Panc1 (cell line): ENCODE measurements around the gene AFG1L. TPM values are rescaled to one million over a fixed set of nuclear protein-coding genes. Genes with fewer than 3 reads are reported as not detected.

Experiments used
- ATAC-seq: fragments of 200-7000 bp; cut with Tn5 transposase; 2 replicates; pipeline ENCODE4 v1.9.1; 2020; ENCODE audit warnings: mild to moderate bottlenecking, moderate library complexity
- BruUV-seq: library from RNA; stranded (reverse); fragments of 400-500 nt; replicated peaks from 2 replicates; lab custom pipeline; 2021; lab: Mats Ljungman, UMichigan
- CTCF ChIA-PET: fragments of 300-600 bp; sonication (Branson Sonifier 250); formaldehyde crosslinking; loops from one replicate; lab custom pipeline; 2022; ENCODE audit warnings: antibody characterized with exemption; lab: Charles Lee
- POLR2A ChIA-PET: fragments of 300-600 bp; sonication (Branson Sonifier 250); formaldehyde crosslinking; loops from one replicate; lab custom pipeline; 2022; ENCODE audit warnings: antibody characterized with exemption; lab: Charles Lee
- DNase-seq: peaks from one replicate; pipeline ENCODE4 v3.0.0-alpha.2; 2010; ENCODE audit warnings: low read depth, low spot score
- H3K27ac ChIP-seq: 2 replicates; pipeline ENCODE4 v1.5.1; 2011; ENCODE audit warnings: mild to moderate bottlenecking, low read length, inconsistent platforms
- H3K27me3 ChIP-seq: fragments of 200-500 bp; sonication (Bioruptor generic); 2 replicates; pipeline ENCODE4 v1.6.0; 2014; ENCODE audit warnings: low read length, inconsistent platforms; ENCODE audit not compliant: control insufficient read depth, insufficient read depth
- H3K36me3 ChIP-seq: fragments of 200-500 bp; sonication (Bioruptor generic); 2 replicates; pipeline ENCODE4 v1.5.1; 2014; ENCODE audit warnings: inconsistent platforms, mild to moderate bottlenecking, low read length, moderate library complexity; ENCODE audit not compliant: control insufficient read depth, insufficient read depth
- H3K4me1 ChIP-seq: 2 replicates; pipeline ENCODE4 v1.5.1; 2011; ENCODE audit warnings: inconsistent platforms, mild to moderate bottlenecking, low read length, moderate library complexity; ENCODE audit not compliant: control insufficient read depth, insufficient read depth
- H3K4me3 ChIP-seq, 2 experiments: 2 replicates each; pipeline ENCODE4 v1.5.1; 2011 to 2012; ENCODE audit warnings: low read depth in 2 of 2, low read length in 2 of 2, mild to moderate bottlenecking in 2 of 2, inconsistent platforms in 1 of 2, moderate library complexity in 1 of 2
- H3K9me3 ChIP-seq: fragments of 200-500 bp; sonication (Bioruptor generic); 2 replicates; pipeline ENCODE4 v1.5.1; 2014; ENCODE audit warnings: low read depth, mild to moderate bottlenecking, inconsistent platforms, low read length, moderate library complexity; ENCODE audit not compliant: control insufficient read depth, insufficient read depth
- POLR2AphosphoS5 ChIP-seq: IDR thresholded peaks from 2 replicates; pipeline ENCODE4 v1.6.1; 2012; ENCODE audit warnings: mild to moderate bottlenecking, low read depth, low read length, moderate library complexity
- SIN3A ChIP-seq: IDR thresholded peaks from 2 replicates; pipeline ENCODE4 v1.6.1; 2012; ENCODE audit warnings: low read depth, mild to moderate bottlenecking, low read length, moderate library complexity, borderline replicate concordance; ENCODE audit not compliant: insufficient read depth
- TCF7L2 ChIP-seq: IDR thresholded peaks from 2 replicates; pipeline ENCODE4 v1.6.1; 2011; ENCODE audit warnings: mild to moderate bottlenecking, low read depth, low read length, inconsistent platforms
- in situ Hi-C: cut with HindIII; loops from 2 replicates; pipeline ENCODE4 v1.10.0; 2016; ENCODE audit warnings: low sequenced_read_pairs, low pct_unique_long_range_greater_than_20kb
- intact Hi-C: fragments of 100-400 bp; cut with micrococcal nuclease; formaldehyde crosslinking; loops from one replicate; pipeline ENCODE4 v1.10.0; 2022; ENCODE audit not compliant: unreplicated experiment
- total RNA-seq: library from RNA; stranded (reverse); gene quantifications from one replicate; pipeline ENCODE4 v1.2.1, GENCODE V29; 2021; ENCODE audit not compliant: unreplicated experiment
- TF ChIP-seq, protein P1 (sequence below), 2 experiments: IDR thresholded peaks; 2 replicates each; pipeline ENCODE4 v1.6.1; 2011 to 2012; ENCODE audit warnings: low read depth in 2 of 2, control low read depth in 1 of 2, low read length in 1 of 2, mild to moderate bottlenecking in 1 of 2, moderate library complexity in 1 of 2; ENCODE audit not compliant: insufficient read depth in 1 of 2
- TF ChIP-seq, protein P2 (sequence below): fragments of 450-650 bp; IDR thresholded peaks from 2 replicates; pipeline ENCODE4 v1.5.1; 2017; ENCODE audit warnings: mild to moderate bottlenecking

Gene AFG1L
- total RNA-seq, 1 experiment from 2014 or later = 12.4 TPM

DNA sequence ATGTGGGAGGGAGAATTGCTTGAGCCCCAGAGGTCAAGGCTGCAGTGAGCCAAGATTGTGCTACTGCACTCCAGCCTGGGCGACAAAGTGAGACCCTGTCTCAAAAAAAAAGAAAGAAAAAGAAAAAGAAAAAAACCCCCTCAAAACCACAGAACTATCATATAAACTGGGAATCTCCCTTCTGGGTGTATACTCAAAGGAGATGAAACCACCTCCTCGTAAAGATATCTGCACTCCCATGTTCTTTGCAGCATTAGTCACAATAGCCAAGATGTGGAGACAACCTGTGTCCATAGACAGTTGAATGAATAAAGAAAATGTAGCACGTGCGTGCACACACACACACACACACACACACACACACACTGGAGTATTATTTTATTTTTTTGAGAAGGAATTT lies 8.5 kb upstream of the AFG1L start:
- TF ChIP-seq SIN3A = no peak
- TF ChIP-seq, protein P1, sequence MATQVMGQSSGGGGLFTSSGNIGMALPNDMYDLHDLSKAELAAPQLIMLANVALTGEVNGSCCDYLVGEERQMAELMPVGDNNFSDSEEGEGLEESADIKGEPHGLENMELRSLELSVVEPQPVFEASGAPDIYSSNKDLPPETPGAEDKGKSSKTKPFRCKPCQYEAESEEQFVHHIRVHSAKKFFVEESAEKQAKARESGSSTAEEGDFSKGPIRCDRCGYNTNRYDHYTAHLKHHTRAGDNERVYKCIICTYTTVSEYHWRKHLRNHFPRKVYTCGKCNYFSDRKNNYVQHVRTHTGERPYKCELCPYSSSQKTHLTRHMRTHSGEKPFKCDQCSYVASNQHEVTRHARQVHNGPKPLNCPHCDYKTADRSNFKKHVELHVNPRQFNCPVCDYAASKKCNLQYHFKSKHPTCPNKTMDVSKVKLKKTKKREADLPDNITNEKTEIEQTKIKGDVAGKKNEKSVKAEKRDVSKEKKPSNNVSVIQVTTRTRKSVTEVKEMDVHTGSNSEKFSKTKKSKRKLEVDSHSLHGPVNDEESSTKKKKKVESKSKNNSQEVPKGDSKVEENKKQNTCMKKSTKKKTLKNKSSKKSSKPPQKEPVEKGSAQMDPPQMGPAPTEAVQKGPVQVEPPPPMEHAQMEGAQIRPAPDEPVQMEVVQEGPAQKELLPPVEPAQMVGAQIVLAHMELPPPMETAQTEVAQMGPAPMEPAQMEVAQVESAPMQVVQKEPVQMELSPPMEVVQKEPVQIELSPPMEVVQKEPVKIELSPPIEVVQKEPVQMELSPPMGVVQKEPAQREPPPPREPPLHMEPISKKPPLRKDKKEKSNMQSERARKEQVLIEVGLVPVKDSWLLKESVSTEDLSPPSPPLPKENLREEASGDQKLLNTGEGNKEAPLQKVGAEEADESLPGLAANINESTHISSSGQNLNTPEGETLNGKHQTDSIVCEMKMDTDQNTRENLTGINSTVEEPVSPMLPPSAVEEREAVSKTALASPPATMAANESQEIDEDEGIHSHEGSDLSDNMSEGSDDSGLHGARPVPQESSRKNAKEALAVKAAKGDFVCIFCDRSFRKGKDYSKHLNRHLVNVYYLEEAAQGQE (IDR thresholded peaks at IDR 0.05; ENCODE audit: insufficient read depth in 1 of 2, low read depth in 2 of 2, low read length in 1 of 2) = no peak
- no peak for TF ChIP-seq TCF7L2
- no peak for TF ChIP-seq POLR2AphosphoS5
- TF ChIP-seq, protein P2, sequence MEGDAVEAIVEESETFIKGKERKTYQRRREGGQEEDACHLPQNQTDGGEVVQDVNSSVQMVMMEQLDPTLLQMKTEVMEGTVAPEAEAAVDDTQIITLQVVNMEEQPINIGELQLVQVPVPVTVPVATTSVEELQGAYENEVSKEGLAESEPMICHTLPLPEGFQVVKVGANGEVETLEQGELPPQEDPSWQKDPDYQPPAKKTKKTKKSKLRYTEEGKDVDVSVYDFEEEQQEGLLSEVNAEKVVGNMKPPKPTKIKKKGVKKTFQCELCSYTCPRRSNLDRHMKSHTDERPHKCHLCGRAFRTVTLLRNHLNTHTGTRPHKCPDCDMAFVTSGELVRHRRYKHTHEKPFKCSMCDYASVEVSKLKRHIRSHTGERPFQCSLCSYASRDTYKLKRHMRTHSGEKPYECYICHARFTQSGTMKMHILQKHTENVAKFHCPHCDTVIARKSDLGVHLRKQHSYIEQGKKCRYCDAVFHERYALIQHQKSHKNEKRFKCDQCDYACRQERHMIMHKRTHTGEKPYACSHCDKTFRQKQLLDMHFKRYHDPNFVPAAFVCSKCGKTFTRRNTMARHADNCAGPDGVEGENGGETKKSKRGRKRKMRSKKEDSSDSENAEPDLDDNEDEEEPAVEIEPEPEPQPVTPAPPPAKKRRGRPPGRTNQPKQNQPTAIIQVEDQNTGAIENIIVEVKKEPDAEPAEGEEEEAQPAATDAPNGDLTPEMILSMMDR = no peak
- Histone ChIP-seq H3K27me3 (no peaks in the 10 kb centered on the region), H3K36me3 (no peaks in the 10 kb centered on the region), H3K9me3 (no peaks in the 10 kb centered on the region), H3K4me1 (no peaks in the 10 kb centered on the region), H3K4me3 (no peak overlapping the region), H3K27ac (no peak overlapping the region)
- ChIA-PET POLR2A (no interaction called here), CTCF (no interaction called here)
- intact Hi-C loops (loop anchor here (1.0 kb wide), 1 partner anchor 202 kb away; no protein-coding TSS in a partner anchor), in situ Hi-C loops (no loop called here)
- DNase-seq (no peak), ATAC-seq (no peak)
- BruUV-seq = no TSS peak

DNA sequence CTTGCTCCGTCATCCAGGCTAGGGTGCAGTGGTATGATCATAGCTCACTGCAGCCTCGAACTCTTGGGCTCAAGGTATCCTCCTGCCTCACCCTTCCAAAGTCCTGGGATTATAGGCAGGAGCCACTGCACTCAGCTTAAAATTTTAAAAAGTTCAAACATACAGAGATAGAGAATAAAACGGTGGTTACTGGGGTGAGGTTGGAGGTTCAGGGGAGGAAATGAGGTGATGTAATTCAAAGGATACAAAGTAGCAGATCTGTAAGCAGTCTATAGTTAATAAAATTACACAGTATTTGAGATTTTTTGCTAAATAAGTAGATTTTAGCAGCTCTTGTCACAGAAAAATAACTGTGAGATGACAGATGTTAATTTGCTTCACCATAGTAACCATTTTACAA lies 7.5 kb upstream of the AFG1L start:
- POLR2A ChIA-PET = interaction anchor here (0.6 kb wide), 1 partner anchor 12 kb away, joined by 3 read pairs; no protein-coding TSS in a partner anchor

More for the DNA sequence above, 7.5 kb upstream of the AFG1L start:
- BruUV-seq = no TSS peak
- intact Hi-C loops (no loop called here), in situ Hi-C loops (no loop called here)
- ATAC-seq (no peak), DNase-seq (no peak)
- CTCF ChIA-PET = no interaction called here
- no peaks in the 10 kb centered on the region for H3K9me3 ChIP-seq
- no peak overlapping the region for H3K4me3 ChIP-seq
- no peak overlapping the region for H3K27ac ChIP-seq
- H3K27me3 ChIP-seq = no peaks in the 10 kb centered on the region
- no peaks in the 10 kb centered on the region for H3K36me3 ChIP-seq
- H3K4me1 ChIP-seq = no peaks in the 10 kb centered on the region
- TF ChIP-seq SIN3A = no peak
- no peak for TF ChIP-seq TCF7L2
- TF ChIP-seq, protein P2 = no peak
- TF ChIP-seq POLR2AphosphoS5 = no peak
- TF ChIP-seq, protein P1 (IDR thresholded peaks at IDR 0.05; ENCODE audit: insufficient read depth in 1 of 2, low read depth in 2 of 2, low read length in 1 of 2) = no peak
